Measurements from ENCODE around the gene TRAPPC3. TPM values are rescaled to one million over a fixed set of nuclear protein-coding genes. Genes with fewer than 3 reads are reported as not detected.

The TRAPPC3 gene
- total and polyA plus RNA-seq, 7 donors, result 75.1 to 177 (median 108) TPM

Small RNA genes lying within 50 kb of the gene (small RNA-seq; reads per million reads assigned to genes)
- 0 reads per million in 3 donors for gene RN7SL131P

Other genes with a start within 250 kb of the TRAPPC3 start
- 10 to 100 TPM; 18.5 to 27.4 (median 19.3) TPM for gene AGO3, start 218.4 kb downstream of the TRAPPC3 start, total RNA-seq
- 1 to 10 TPM in 2 of 3 donors, under 1 TPM in 1; 0.60 to 5.6 (median 1.2) TPM for gene AGO3, start 218.4 kb downstream of the TRAPPC3 start, polyA plus RNA-seq
- under 1 TPM in 1 of 4 donors, not detected in 3; 0.33 TPM for gene TEKT2, start 65.4 kb downstream of the TRAPPC3 start, total RNA-seq
- gene TEKT2, start 65.4 kb downstream of the TRAPPC3 start, polyA plus RNA-seq, result under 1 TPM in 1 of 3 donors, not detected in 2; 0.19 TPM
- gene ADPRS, start 60.6 kb downstream of the TRAPPC3 start, total RNA-seq, result 10 to 100 TPM; 24.3 to 49.6 (median 37.0) TPM
- gene ADPRS, start 60.6 kb downstream of the TRAPPC3 start, polyA plus RNA-seq, result 10 to 100 TPM; 21.6 to 30.0 (median 29.6) TPM
- gene COL8A2, start 24.3 kb downstream of the TRAPPC3 start, total RNA-seq, result 10 to 100 TPM in 1 of 4 donors, 1 to 10 TPM in 3; 1.8 to 13.0 (median 4.3) TPM
- 1 to 10 TPM in 2 of 3 donors, under 1 TPM in 1; 0.60 to 3.2 (median 2.4) TPM for gene COL8A2, start 24.3 kb downstream of the TRAPPC3 start, polyA plus RNA-seq
- gene MAP7D1, start 6.7 kb upstream of the TRAPPC3 start, total RNA-seq, result 100 to 1,000 TPM; 104 to 226 (median 129) TPM
- gene MAP7D1, start 6.7 kb upstream of the TRAPPC3 start, polyA plus RNA-seq, result 10 to 100 TPM; 31.8 to 60.9 (median 57.1) TPM
- gene THRAP3, start 75.0 kb upstream of the TRAPPC3 start, total RNA-seq, result 100 to 1,000 TPM in 1 of 4 donors, 10 to 100 TPM in 3; 77.8 to 104 (median 89.9) TPM
- 10 to 100 TPM; 25.4 to 52.0 (median 30.6) TPM for gene THRAP3, start 75.0 kb upstream of the TRAPPC3 start, polyA plus RNA-seq
- gene SH3D21, start 156.9 kb upstream of the TRAPPC3 start, total RNA-seq, result 1 to 10 TPM in 2 of 4 donors, under 1 TPM in 2; 0.16 to 3.0 (median 1.0) TPM
- 1 to 10 TPM; 1.8 to 7.4 (median 5.8) TPM for gene SH3D21, start 156.9 kb upstream of the TRAPPC3 start, polyA plus RNA-seq
- gene EVA1B, start 174.2 kb upstream of the TRAPPC3 start, total RNA-seq, result 100 to 1,000 TPM in 1 of 4 donors, 10 to 100 TPM in 3; 46.7 to 102 (median 71.0) TPM
- gene EVA1B, start 174.2 kb upstream of the TRAPPC3 start, polyA plus RNA-seq, result 10 to 100 TPM in 2 of 3 donors, 1 to 10 TPM in 1; 5.8 to 18.0 (median 17.2) TPM
- gene STK40, start 236.4 kb upstream of the TRAPPC3 start, total RNA-seq, result 10 to 100 TPM; 37.1 to 49.4 (median 43.5) TPM
- 10 to 100 TPM; 27.6 to 55.6 (median 40.7) TPM for gene STK40, start 236.4 kb upstream of the TRAPPC3 start, polyA plus RNA-seq
- gene LSM10, start 248.4 kb upstream of the TRAPPC3 start, total RNA-seq, result 100 to 1,000 TPM in 2 of 4 donors, 10 to 100 TPM in 2; 56.6 to 114 (median 90.0) TPM
- 10 to 100 TPM; 50.5 to 51.3 (median 50.9) TPM for gene LSM10, start 248.4 kb upstream of the TRAPPC3 start, polyA plus RNA-seq